ENCODE data around the gene DUSP18. TPM values are rescaled to one million over a fixed set of nuclear protein-coding genes. Genes with fewer than 3 reads are reported as not detected.
A peak's percentile ranks its signal among the peaks of the same experiment; 100 is the strongest.

Gene DUSP18
- polyA plus RNA-seq, 1 of the 3 experiments (the other 2 are of a cell fraction), result 11.7 TPM

- TF ChIP-seq REST (IDR thresholded peaks at IDR 0.05; ENCODE audit: low read depth, low read length) (no peak), YY1 (IDR thresholded peaks at IDR 0.05; ENCODE audit: low read depth) (no peak), MXI1 (IDR thresholded peaks at IDR 0.05; ENCODE audit: low read depth, low read length) (no peak), TAF1 (IDR thresholded peaks at IDR 0.05; ENCODE audit: borderline replicate concordance, low read depth, low read length) (no peak), GATA2 (CRISPR knock-in tag; IDR thresholded peaks at IDR 0.05) (no peak)
Observed at GRCh38 chr22:30681831-30682230, 14.2 kb upstream of the DUSP18 start (continued).

- no peak overlapping the region for H3K4me3 ChIP-seq (ENCODE audit: low read depth in 2 of 2, low read length in 1 of 2)
- peaks cover 0 to 28% of the 10 kb centered on the region in 2 experiments; a peak in 1 of 4 replicates for H3K4me1 ChIP-seq (ENCODE audit: control insufficient read depth in 1 of 2, insufficient read depth in 2 of 2, low read depth in 1 of 2, low read length in 1 of 2)
- H3K9ac ChIP-seq, result no peak overlapping the region
- no peak overlapping the region for H3K4me2 ChIP-seq
- POLR2A ChIA-PET, result interaction anchor here (1.9 kb wide), 1 partner anchor 13 kb away, joined by 5 read pairs; no protein-coding TSS in a partner anchor
- peak overlapping the region in 1 of 2 experiments; percentile 67; a peak in 2 of 4 replicates for H3K27ac ChIP-seq (ENCODE audit: low read depth in 2 of 2, low read length in 1 of 2)
- H3K9me3 ChIP-seq, result no peaks in the 10 kb centered on the region
- CTCF ChIA-PET, result interaction anchor here (1.2 to 3.0 kb wide), 5 partner anchors 9 to 82 kb away, joined by 3 to 15 read pairs (median 4); partner anchors contain the start of genes DUSP18 and SLC35E4
- H3K36me3 ChIP-seq (replicated peaks in 1 of 2; ENCODE audit: control insufficient read depth in 1 of 2, insufficient read depth in 2 of 2, low read length in 1 of 2), result no peaks in the 10 kb centered on the region
- DNase-seq, result peak; percentile 34
- no peaks in the 10 kb centered on the region for H3K79me2 ChIP-seq (ENCODE audit: insufficient read depth)
- no peaks in the 10 kb centered on the region for H3K27me3 ChIP-seq (ENCODE audit: insufficient read depth)
- no peaks in the 10 kb centered on the region for H3K9me2 ChIP-seq
- no peaks in the 10 kb centered on the region for H3F3A ChIP-seq (replicated peaks; ENCODE audit: insufficient read depth)
- TF ChIP-seq IRF3 (IDR thresholded peaks at IDR 0.05; ENCODE audit: low read depth, low read length) (no peak), RAD21 (IDR thresholded peaks at IDR 0.05; ENCODE audit: low read length) (no peak), JUND (IDR thresholded peaks at IDR 0.05) (no peak), USF2 (IDR thresholded peaks at IDR 0.05; ENCODE audit: borderline replicate concordance, low read depth, low read length) (no peak), YY1 (IDR thresholded peaks at IDR 0.05; ENCODE audit: low read depth) (no peak), CHD2 (IDR thresholded peaks at IDR 0.05; ENCODE audit: low read length, partially characterized antibody) (peak; percentile 35), TAF1 (IDR thresholded peaks at IDR 0.05; ENCODE audit: borderline replicate concordance, low read depth, low read length) (no peak), RFX5 (IDR thresholded peaks at IDR 0.05; ENCODE audit: low read length) (no peak), GATA2 (CRISPR knock-in tag; IDR thresholded peaks at IDR 0.05) (peak; percentile 43; the same call in 1 of the 2 replicates), POLR2AphosphoS5 (IDR thresholded peaks at IDR 0.05; ENCODE audit: low read depth, low read length) (no peak), PBX3 (IDR thresholded peaks at IDR 0.05) (no peak), MEF2A (IDR thresholded peaks at IDR 0.05; ENCODE audit: borderline replicate concordance, low read depth) (no peak), ELF1 (IDR thresholded peaks at IDR 0.05) (no peak), RCOR1 (IDR thresholded peaks at IDR 0.05; ENCODE audit: low read length) (peak; percentile 44; the same call in 1 of the 2 replicates), FOXM1 (IDR thresholded peaks at IDR 0.05; ENCODE audit: low read depth) (no peak), CTCF (IDR thresholded peaks at IDR 0.05) (no peak), FOXJ3 (CRISPR knock-in tag; IDR thresholded peaks at IDR 0.05) (no peak; the same call in 1 of the 2 replicates), EP300 (IDR thresholded peaks at IDR 0.05; ENCODE audit: borderline replicate concordance in 1 of 2, low read depth in 1 of 2, low read length in 1 of 2) (0 out of 4 replicates have a peak, but pooled peaks of 1 of the 2 experiments have one; percentile 6), MXI1 (IDR thresholded peaks at IDR 0.05; ENCODE audit: low read depth, low read length) (no peak)
- H4K20me1 ChIP-seq (ENCODE audit: insufficient read depth), result no peaks in the 10 kb centered on the region
- no peak overlapping the region for H2AFZ ChIP-seq (ENCODE audit: low read depth)
- 100% methylated on average over 1 of the region's 1 CpG for WGBS (ENCODE audit: low lambda C conversion rate)
Observed at GRCh38 chr22:30680991-30681770, 13.5 kb upstream of the DUSP18 start.
